ENCODE data around the gene BAG1. TPM values are rescaled to one million over a fixed set of nuclear protein-coding genes. Genes with fewer than 3 reads are reported as not detected.

Gene BAG1
- total RNA-seq, 1 donor from 2014 or later: 116 TPM

GRCh38 chr9:33257276-33257675, 7.2 kb downstream of the BAG1 start:
- no peak overlapping the region for H3K4me3 ChIP-seq
- no peak for ATAC-seq
- H3K9me3 ChIP-seq: no peaks in the 10 kb centered on the region
- no peak for TF ChIP-seq CTCF (IDR thresholded peaks at IDR 0.05)
- peaks cover 96% of the 10 kb centered on the region for H3K36me3 ChIP-seq
- H3K27ac ChIP-seq: no peak overlapping the region
- H3K27me3 ChIP-seq: no peaks in the 10 kb centered on the region
- no peaks in the 10 kb centered on the region for H3K4me1 ChIP-seq
- no peak for DNase-seq
- intact Hi-C loops (cut with DNase I): no loop called here

- intact Hi-C loops (cut with DNase I): no loop called here
- Histone ChIP-seq H3K27me3 (no peaks in the 10 kb centered on the region), H3K9me3 (no peaks in the 10 kb centered on the region), H3K4me1 (no peaks in the 10 kb centered on the region), H3K4me3 (no peak overlapping the region), H3K36me3 (peaks cover 88% of the 10 kb centered on the region), H3K27ac (no peak overlapping the region)
- DNase-seq: no peak
- TF ChIP-seq CTCF (IDR thresholded peaks at IDR 0.05): no peak
- ATAC-seq: no peak
Measured at GRCh38 chr9:33256236-33256635, 8.3 kb downstream of the BAG1 start.

DNA sequence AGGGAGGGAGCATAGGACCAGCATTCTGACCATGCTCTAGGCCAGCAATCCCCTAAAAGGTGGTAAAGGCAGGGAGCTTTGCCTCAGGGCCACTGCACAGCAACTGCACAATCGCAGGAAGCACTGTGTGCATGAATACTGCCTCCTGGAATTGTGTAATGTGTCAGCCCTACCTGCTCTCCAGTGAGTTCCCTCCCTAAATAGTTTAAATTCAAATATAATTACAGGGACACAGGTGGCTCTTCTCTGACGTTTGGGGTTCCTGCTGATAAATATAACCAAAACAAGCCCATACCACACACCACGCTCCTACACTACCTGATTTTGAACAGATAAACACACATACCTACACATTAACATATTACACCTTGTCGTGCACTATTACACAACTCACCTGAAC, 9.0 kb downstream of the BAG1 start:
- H3K4me1 ChIP-seq: no peaks in the 10 kb centered on the region
- no peaks in the 10 kb centered on the region for H3K27me3 ChIP-seq
- H3K9me3 ChIP-seq: no peaks in the 10 kb centered on the region
- H3K36me3 ChIP-seq: peaks cover 80% of the 10 kb centered on the region
- no peak overlapping the region for H3K4me3 ChIP-seq
- TF ChIP-seq CTCF (IDR thresholded peaks at IDR 0.05): no peak
- DNase-seq (no peak), ATAC-seq (no peak)
- intact Hi-C loops (cut with DNase I): no loop called here
- H3K27ac ChIP-seq: no peak overlapping the region

GRCh38 chr9:33255014-33255413, 9.5 kb downstream of the BAG1 start:
- no peak for ATAC-seq
- no peak for TF ChIP-seq CTCF (IDR thresholded peaks at IDR 0.05)
- no peak for DNase-seq
- Histone ChIP-seq H3K9me3 (no peaks in the 10 kb centered on the region), H3K4me1 (no peaks in the 10 kb centered on the region), H3K4me3 (no peak overlapping the region), H3K27me3 (no peaks in the 10 kb centered on the region), H3K36me3 (peaks cover 76% of the 10 kb centered on the region), H3K27ac (no peak overlapping the region)
- intact Hi-C loops (cut with DNase I): no loop called here

DNA sequence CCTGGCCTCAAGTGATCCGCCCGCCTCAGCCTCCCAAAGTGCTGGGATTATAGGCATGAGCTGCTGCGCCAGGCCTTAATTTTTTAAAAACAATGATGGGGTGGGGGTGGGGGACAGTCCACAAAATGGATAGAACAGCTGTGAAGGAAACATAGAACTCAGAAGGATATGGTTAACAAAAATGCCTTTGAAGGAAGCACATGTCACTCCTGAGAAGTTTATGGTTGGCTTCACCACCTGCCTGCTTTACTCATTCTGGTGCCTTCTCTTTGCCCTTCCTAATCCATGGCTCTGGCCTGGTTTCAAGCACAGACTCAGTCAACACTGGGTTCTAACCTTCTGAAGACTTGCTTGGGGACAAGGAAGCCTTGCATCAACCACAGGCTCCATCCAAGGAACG, 10.3 kb downstream of the BAG1 start:
- H3K9me3 ChIP-seq: no peaks in the 10 kb centered on the region
- ATAC-seq (no peak), DNase-seq (no peak)
- no peaks in the 10 kb centered on the region for H3K4me1 ChIP-seq
- H3K36me3 ChIP-seq: peaks cover 68% of the 10 kb centered on the region
- TF ChIP-seq CTCF (IDR thresholded peaks at IDR 0.05): no peak
- no peak overlapping the region for H3K27ac ChIP-seq
- no peak overlapping the region for H3K4me3 ChIP-seq
- H3K27me3 ChIP-seq: no peaks in the 10 kb centered on the region
- intact Hi-C loops (cut with DNase I): no loop called here

GRCh38 chr9:33250458-33250995, 14.0 kb downstream of the BAG1 start:
- Histone ChIP-seq H3K9me3 (no peaks in the 10 kb centered on the region), H3K36me3 (peaks cover 31% of the 10 kb centered on the region), H3K27ac (no peak overlapping the region), H3K4me1 (no peaks in the 10 kb centered on the region), H3K4me3 (no peak overlapping the region), H3K27me3 (no peaks in the 10 kb centered on the region)
- peak; percentile 64 for ATAC-seq
- intact Hi-C loops (cut with DNase I): no loop called here
- TF ChIP-seq CTCF (IDR thresholded peaks at IDR 0.05): no peak
- DNase-seq: no peak
